ENCODE data around the gene ZNF831.
A peak's percentile ranks its signal among the peaks of the same experiment; 100 is the strongest.

The ZNF831 gene

DNA sequence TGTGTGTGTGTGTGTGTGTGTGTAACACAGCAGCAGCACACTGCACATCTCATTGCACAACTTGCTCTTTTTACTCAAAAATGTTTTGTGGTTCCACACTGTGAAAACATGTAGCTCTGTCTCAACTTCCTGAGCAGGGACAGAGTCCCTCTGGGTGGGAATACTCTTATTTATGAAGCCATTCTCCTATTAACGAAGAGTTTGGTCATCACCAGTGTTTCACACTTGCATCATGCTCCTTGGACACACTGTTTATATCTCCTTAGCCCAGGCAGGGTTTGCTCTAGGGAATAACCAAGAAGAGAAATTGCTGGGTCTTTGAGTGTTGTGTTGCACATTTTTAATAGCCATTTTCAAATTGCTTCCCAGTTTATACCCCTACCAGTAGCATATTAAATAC is 53.6 kb downstream of the ZNF831 start:
- no peak for DNase-seq

DNA sequence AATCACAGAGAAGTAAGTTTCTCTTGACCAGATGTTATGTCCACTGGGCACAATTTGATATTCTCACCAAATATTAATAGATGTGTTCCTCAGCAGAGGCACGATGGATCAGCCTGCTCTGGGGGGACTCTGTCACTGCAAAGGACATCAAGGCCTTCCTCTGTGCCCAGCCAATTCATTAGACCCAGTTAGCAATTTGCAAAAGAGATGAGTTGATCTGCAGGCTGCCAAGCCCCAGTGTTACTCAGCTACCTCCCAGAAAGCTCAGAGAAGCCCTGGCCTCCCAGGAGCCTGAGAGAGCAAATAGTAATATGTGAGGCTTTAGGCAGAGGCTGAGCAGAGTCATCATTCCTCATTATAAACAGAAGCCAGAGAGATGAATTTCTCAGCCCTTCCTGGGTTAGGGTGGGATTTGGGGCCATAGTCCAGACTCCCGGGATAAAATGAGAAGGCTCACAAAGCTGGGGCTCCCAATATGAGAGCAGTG is 54.2 kb downstream of the ZNF831 start:
- no peak for DNase-seq

DNA sequence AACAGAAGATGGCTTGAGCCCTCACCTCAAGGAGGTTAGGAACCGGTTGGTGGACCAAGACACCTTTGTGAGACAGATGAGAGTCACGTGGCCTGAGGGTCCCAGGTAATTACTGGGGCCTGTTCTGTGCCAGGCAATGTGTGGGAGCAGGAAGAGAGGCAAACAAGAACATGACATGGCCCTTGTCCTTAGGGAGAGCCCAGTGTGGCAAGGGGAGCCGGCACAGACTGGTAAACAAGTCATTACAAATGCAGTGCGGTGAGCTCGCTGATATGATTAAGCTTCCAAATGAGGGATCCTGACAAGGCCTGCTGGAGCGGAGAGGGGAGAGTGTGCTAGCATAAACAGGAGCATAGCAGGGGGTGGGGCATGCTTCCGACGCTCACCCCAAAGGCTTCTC is 55.6 kb downstream of the ZNF831 start:
- no peak for DNase-seq

DNA sequence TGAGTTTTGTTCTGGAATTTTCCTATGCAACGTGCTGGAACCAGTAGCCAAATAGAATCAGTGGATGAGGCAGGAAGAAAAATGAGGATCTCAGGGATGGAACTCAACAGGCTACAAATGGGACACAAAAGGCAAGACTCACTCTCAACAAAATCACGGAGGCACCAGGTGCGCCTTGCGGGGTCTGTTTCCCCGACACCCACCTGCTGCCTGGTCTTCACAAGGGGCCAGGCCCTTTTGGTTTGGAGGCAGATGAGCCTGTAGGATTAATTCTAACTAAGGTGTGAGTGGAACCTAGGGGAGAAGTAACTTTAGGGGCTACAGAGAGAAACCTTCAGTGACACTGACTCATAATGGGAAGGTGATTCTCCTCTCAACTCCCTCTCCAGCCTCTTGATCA is 56.5 kb downstream of the ZNF831 start:
- no peak for DNase-seq

DNA sequence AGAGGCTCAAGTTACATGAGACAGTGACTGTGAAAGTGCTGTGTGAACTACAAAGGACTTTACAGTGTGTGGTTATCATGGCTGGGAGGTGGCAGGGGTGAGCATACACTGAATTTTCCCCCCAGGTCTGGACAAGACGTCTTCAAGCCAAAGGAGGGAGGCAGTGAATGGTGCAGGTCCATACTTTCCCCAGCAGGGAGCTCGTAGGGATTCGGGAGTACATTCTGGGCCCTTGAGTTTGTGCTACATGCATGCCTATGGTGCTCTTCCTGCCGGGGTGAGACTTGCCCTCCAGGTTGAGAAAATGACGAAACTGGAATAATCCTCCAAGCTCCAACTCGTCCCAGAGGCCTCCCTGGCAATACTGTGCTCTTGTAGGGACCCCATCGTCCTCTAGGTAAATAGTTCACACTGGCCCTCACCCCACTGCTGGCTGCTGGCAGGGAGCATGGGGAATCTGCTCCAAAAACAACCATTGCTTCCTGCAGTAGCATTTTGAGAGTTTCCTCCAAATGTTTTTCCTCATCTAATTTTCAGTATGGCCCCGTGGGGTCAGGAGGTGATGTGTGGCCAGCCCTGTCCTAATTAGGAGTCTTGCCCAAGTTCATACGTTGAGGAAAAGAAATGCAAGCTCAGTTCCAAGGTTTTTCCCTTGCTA is 57.6 kb downstream of the ZNF831 start:
- DNase-seq: no peak

DNA sequence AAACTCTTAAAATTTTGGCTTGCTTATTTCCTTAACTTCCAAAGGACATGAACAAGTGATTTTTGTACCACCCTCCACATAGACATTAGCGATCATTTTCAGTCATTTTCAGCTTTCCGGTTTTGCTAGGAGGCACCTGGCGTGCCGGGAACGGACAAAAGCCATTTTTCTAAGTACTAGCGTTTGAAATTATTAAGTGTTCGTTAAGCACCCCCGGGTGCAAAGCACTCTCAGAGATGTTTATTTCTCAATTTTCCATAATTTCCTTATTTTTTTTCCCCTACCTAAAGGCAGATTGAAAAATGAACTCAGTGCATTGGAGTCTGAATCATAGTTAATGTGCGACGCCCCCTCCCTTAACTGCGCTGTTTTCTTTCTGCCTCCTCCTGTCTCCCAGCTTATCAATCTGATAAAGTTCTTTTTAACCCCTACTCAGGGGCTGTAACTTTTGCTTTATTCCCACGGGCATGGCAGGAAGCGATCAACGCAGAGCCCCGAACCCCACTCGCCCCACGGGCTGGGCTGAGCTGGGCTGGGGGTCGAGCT is 58.2 kb downstream of the ZNF831 start:
- DNase-seq: no peak

DNA sequence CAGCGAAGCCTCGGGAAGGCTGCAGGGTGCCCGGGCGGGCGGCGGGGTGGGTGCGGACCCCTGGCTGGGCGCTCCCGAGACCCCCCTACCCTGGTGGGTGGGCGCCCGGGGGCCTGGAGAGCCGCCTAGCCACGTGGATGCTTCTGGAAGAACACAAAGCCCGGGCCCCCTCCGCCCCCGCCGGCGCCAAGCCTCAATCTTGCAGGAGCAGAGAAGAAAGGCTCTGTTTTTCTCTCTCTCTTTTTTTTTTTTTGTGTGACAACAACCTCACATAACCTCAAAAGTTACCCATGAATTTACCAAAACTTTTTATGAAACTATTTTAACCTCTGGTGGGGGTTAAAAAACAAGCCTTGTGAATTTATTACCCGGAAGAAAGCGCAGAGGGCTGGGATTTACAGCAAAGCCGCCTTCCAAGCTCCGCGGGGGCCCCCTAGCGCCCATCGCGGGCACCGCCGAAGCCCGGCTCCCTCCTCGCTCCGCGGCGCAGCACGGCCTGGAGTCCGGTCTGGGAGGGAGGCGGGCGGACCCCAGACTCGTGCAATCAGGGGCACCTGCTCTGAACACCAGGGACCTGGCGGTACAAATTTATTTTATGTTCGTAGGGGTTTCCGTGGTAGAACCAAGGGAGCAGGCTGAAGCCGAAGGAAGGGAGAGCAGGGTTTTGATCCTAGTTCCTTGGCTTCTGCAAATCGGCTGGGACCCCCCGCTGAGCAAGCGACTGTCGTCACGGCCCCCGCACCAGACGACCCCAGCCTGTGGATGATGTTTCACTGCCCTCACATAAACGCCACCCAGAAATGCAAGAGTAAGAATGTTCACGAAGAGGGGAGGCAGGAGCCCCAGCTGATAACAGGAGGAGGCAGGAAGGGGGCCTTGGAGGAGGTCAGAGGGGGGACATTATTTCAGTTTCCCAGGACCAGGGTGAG is 58.9 kb downstream of the ZNF831 start:
- peak; percentile 89 for DNase-seq

DNA sequence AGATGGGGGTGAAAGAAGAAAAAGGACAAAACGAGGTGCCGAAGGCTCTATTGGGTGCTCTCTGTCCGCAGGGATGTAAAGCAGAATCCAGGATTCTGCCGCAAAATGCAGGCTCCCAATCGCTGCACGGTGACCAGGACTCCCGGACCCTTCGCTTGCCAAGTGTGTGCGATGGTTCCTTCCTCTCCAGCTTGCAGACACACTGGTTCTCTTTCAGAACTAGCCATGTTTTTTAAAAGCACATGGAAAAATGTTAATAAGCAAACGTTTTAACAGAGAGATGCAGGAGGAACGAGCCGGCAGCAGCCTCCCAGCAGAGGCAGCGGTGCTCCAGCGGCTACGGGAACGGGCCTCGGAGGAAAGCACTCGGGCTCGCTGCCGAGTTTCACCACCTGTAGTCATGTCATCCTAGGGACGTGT is 59.6 kb downstream of the ZNF831 start:
- no peak for DNase-seq

DNA sequence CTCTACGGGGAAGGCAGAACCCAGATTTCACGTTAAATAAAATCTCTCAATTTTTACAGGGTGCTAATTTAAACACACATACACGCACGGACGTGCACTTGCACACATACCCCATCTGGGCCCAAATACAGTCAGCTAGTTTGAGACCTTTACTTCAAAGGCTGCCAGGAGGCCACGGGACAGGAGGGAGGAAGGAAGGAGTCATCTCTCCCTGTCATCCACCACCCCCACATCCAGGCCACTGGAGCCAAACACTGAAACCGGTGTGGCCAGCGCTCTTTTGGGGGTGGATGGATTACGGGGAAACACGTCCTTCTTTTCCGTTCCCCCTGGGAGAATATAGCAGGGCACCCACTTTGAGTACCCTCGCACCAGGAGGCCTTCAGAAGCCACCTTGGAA is 60.1 kb downstream of the ZNF831 start:
- DNase-seq: no peak

DNA sequence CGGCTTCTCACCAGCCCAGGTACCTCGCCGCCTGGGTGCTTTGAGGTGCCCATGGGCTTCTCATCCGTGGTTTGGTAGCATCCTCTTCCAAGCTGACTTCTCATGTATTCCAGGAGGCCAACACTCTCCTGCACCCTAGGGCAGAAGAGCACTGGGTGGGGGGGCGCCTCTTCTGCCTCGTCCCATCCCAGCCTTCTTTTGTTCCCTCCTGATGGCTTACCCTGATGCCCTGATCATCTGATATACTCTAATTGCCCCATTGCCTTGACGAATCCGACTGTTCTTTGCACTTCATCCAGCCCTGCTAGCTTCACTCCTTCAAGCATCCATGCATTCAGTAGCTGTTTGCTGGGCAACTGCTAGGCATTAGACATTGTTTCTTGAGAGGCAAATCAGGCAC is 60.6 kb downstream of the ZNF831 start:
- no peak for DNase-seq

DNA sequence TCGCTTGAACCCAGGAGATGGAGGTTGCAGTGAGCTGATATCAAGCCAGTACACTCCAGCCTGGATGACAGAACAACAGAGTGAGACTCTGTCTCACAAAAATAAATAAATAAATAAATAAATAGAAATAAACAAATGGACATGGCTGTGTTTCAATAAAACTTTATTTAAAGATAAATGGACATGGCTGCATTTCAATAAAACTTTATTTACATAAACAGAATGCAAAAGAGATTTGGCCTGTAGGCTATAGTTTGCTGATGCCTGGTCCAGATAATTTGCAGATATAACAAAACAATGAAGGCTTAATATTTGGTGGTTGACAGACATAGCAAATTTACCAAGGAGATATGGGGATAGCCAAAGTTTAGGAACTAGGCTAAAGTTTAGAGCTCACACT is 66.8 kb downstream of the ZNF831 start:
- DNase-seq: no peak

DNA sequence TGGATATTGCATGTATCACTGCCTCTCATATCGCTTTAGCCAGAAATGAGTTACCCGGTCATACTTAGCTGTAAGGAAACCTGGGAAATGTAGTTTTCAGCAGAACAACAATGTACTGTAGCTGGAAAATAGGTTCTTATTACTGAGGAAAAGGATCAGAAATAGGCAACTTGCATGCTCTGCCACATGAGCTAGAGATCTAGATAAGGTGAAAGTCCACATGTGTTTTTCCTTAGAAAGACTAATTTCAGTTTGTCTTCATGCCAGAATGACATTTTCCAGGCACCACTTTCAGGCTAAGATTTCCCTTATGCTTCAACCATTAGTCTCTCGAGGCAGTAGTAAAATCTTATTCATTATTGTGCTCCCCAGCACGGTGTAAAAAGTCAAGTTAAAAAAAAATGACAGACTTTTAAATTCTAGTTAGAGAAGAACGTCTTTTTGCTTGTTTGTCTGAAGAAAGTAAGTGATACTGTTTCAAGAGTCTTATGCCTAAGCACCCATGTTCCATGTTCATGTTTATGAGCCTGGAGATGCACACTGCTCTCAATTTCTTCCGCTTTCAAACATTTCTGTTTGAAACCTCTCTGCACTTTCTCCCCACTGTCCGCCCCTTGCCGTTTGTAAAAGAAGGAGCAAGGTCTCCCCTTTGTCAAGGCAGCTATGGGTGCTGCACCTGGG is 67.6 kb downstream of the ZNF831 start:
- no peak for DNase-seq

DNA sequence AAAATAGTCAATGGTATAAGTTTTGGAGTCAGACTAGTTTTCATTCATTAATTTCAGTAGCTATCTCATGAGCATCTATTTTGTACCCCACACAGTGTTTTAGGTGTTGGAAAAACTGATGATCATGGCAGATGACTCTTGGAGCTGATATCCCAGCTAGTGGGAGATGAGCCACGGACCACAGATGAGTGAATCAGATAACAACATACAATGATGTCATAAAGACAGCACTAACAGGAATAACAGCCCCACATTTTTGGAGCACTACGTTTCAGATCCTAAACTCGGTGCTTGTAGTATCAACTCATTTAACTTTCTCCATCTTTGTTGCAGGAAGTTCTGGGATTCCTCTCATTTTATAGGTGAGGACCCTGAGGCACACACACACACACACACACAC is 69.0 kb downstream of the ZNF831 start:
- DNase-seq: no peak

DNA sequence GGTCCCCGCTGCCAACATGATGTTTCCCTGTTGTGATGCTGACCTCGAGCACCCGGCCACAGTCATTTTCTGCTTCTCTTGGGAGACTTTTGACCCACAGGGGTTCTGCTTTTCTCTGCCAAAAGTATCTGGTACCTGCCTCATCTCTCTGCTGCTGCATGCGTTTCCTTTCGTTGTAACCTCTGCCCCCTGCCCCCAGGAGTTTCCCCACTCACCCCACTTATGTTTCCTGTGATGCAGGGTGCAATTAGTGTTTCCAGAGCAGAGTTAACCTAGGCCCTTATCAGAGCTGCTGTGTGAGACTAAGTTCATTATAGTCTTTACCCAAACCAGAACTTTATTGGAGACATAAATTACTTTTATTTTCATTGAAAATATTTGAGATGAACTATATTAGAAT is 71.6 kb downstream of the ZNF831 start:
- no peak for DNase-seq

DNA sequence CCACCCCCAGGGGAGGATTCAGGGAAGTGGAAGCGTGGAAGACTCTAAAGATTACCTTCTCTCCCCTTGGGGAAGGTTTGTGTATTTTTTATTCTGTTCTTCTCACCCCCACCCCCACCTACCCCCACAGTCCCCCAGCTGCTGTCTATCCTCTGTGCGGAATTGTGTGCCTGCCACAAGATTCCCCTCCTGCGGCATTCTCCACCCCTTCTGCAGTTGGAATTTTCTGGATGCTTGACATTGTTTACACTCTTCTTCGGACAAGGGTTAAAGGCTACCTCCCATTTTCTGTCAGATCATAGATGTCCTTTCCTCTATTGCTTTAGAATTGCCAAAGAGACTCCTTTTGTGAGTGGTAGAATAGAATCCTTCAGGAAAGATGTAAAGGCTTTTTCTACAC is 76.4 kb downstream of the ZNF831 start:
- DNase-seq: no peak

DNA sequence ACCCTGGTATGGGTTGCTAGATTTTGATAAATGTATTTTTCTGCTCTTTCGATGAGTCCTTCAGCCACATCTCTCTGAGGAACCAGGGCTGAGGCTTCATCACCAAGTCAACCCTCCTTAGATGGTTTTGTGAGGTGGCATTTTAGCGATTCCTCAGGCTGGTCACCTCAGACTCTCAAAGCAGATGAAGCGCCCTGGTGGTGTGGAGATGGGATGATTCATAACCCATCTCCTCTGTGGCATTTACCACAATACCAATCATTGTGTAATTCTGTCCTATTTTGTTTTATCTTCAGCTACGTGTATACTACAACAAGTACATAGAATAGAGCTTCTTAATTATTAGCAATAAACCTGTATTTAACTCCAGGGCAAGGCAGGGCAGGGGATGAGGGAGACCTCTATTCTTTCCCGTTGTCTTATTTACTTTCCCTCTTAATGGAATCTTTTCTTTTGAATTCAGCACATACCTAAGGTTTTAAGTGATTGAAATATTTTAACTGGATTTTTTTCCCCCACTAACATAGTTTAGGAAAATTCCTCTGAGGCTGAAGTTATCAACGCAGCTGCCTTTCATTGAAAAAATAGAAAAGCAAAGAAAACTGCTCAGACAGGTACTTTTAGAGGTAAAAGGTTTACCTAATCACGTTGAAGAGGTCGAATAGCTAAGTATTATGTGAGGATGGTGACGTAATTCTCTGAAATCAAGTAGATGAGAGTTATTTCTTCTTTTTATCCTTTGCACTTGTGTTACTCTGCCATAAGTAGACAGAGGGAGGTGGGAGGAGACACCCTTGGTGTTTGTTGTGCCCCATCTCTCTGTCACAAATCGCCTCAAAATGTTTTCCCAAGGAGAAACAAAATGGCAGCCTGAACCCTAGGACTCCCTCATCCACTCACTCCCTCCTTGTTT is 79.3 kb downstream of the ZNF831 start:
- peak; percentile 35 for DNase-seq

DNA sequence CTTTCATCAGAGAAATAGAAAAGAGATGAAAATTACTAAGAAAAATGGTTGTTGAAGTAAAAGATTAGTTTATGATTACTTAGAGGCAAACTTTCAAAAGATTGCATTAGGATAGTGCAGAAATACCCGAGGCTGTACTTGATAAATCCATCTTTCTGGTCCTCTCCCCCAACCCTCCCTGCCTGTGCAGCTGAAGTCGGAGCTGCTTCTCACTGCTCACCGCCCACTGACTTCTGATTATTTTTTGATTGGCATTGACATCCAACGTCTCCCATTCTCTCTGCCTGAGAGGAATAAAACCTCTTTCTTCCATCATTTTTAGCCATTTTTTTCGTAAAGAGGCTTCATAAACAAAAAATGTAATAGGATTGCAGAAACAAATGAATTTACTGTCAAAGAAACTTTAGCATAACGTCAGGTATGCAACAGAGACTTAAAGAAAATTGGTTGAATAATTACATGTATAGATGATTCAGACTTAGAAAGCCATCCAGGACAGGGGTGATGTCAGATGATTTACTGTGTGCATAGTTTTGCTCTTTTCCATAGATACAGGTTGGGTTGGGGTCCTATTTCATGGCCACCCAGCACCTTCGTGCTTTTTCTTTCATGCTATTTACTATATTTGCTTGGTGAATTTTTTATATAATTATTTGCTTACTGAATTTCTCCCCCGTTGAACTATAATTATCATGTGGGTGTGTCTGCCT is 83.2 kb downstream of the ZNF831 start:
- DNase-seq: no peak

DNA sequence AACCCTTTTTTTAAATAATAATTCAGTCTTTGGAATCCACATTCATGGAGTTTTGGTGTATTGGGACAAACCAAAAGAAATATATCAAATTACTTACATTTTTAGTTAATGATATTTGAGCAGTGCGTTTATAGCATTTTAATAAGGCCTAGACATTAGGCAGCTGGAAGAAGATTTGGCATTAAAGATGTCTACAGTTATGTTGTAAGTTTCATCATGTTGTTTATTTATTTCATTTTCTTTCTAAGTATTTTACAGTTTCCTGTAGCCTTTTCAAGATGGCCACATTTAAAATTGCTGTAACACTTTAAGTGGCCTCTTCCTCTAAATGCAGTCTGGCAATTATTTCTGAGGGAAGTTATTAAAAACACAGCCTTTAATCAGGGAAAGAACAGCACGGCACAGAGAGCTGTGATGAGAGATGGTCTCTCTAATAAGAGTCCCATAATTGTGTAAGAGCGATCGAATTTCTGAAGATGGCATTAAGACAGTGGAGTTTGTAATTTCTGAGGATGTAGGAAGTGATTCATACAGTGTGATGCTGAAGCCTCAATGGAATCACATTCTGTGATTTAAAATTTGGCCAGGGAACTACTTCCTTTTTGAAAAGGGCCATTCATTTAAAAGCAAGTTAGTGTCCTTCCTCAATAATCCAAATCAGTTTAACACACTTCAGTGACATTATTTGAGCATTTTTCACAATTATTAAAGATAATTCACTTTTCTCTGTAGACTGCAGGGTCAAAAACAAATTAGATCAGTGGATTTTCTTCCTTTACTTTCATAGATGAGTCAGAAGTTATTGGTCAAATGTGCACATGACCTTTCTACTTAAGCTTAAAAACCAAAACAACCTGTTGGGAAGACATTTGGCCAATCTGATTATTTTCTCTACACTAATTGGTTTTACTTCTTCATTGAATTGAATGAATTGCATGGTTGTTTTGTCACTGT is 84.4 kb downstream of the ZNF831 start:
- no peak for DNase-seq

DNA sequence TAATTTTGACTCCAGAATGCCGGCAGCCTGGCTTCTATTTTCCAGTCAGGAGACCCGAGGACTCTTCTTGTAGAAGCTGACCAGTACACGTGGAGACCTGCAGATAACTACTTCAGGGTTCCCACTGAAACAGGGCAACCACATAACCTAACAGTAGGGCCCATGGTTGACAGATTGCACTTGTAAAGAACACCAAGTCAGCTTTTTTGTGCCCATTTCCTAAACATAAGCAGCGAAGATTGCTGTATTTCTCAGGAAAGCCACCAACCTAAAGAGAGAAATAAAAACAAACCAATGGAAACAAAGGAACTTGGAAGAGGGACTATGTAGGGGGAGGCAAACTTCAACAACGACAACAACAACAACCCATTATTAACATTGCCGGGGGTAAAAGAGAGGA is 86.7 kb downstream of the ZNF831 start:
- DNase-seq: no peak

DNA sequence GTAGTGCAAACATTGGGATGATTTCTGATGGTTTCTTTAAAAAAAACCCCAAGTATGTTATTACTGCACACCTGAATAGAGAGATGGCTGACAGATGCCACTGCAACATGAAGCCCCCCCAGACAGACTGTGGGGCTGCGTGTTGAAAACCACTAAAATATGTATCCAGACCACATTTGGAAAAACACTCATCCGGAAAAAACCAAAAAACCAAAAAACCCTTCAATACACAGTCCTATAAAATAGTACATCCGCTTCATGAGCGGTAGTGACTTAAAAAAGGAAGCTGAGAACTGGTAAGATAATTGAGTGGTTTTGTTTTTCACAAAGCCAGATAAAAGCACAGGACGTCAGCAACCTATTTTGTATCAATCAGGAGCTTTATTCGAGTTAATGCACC is 89.7 kb downstream of the ZNF831 start:
- DNase-seq: no peak
